Right atrium auricular region (tissue), 2 donors: Measurements from ENCODE around the gene PTPRO. TPM values are rescaled to one million over a fixed set of nuclear protein-coding genes. Genes with fewer than 3 reads are reported as not detected.

Experiments
- DNase-seq: peaks from one replicate; pipeline ENCODE4 v3.0.0-alpha.2; 2019; ENCODE audit warnings: low spot score
- H3K27ac ChIP-seq, 2 donors: fragments of 200-600 bp; sonication (generic); 1 replicate in 1 of 2; 2 replicates in 1 of 2; pipeline ENCODE4 v1.5.1; 2016 to 2019
- H3K27me3 ChIP-seq, 2 donors: fragments of 200-600 bp; sonication (generic); one replicate each; pipeline versions ENCODE4 v1.5.1 to v1.6.0; 2017 to 2019
- H3K36me3 ChIP-seq: fragments of 200-600 bp; sonication (generic); one replicate; pipeline ENCODE4 v1.5.1; 2016
- H3K4me1 ChIP-seq, 2 donors: fragments of 200-600 bp; sonication (generic); one replicate each; pipeline versions ENCODE4 v1.5.1 to v1.6.0; 2017 to 2019
- H3K4me3 ChIP-seq, 2 donors: fragments of 200-600 bp; sonication (generic); 1 replicate in 1 of 2; 2 replicates in 1 of 2; pipeline ENCODE4 v1.5.1; 2017 to 2019; ENCODE audit warnings: mild to moderate bottlenecking in 1 of 2, moderate library complexity in 1 of 2
- H3K9me3 ChIP-seq, 2 donors: fragments of 200-600 bp; sonication (generic); one replicate each; pipeline ENCODE4 v1.5.1; 2019
- CTCF ChIP-seq, 2 donors: fragments of 200-600 bp; sonication (generic); IDR thresholded peaks; one replicate each; pipeline ENCODE4 v1.5.1; 2019; ENCODE audit warnings: antibody characterized with exemption in 2 of 2
- total RNA-seq, 2 donors: library from RNA; depleted of rRNA; stranded (reverse); fragments of >200 nt; gene quantifications; one replicate each; pipeline ENCODE4 v1.1.0, GENCODE V29; 2016

PTPRO gene
- total RNA-seq, 2 donors from 2014 or later, result 0.30 to 2.9 TPM

GRCh38 chr12:15355766-15356165 lies 33.5 kb downstream of the PTPRO start:
- H3K27me3 ChIP-seq, result no peaks in the 10 kb centered on the region
- H3K4me1 ChIP-seq, result no peaks in the 10 kb centered on the region
- no peak for TF ChIP-seq CTCF (IDR thresholded peaks at IDR 0.05)
- H3K9me3 ChIP-seq, result no peaks in the 10 kb centered on the region
- no peaks in the 10 kb centered on the region for H3K36me3 ChIP-seq
- no peak overlapping the region for H3K27ac ChIP-seq
- DNase-seq, result no peak
- no peak overlapping the region for H3K4me3 ChIP-seq

- H3K36me3 ChIP-seq, result no peaks in the 10 kb centered on the region
- no peaks in the 10 kb centered on the region for H3K4me1 ChIP-seq
- H3K9me3 ChIP-seq, result no peaks in the 10 kb centered on the region
- no peak for TF ChIP-seq CTCF (IDR thresholded peaks at IDR 0.05)
- H3K27ac ChIP-seq, result no peak overlapping the region
- no peak for DNase-seq
- no peaks in the 10 kb centered on the region for H3K27me3 ChIP-seq
- H3K4me3 ChIP-seq, result no peak overlapping the region
Observed at GRCh38 chr12:15356951-15357364, 34.6 kb downstream of the PTPRO start.

GRCh38 chr12:15364221-15365160 lies 42.2 kb downstream of the PTPRO start:
- H3K4me1 ChIP-seq, result no peaks in the 10 kb centered on the region
- no peak overlapping the region for H3K27ac ChIP-seq
- H3K36me3 ChIP-seq, result no peaks in the 10 kb centered on the region
- H3K4me3 ChIP-seq, result no peak overlapping the region
- no peak for DNase-seq
- no peaks in the 10 kb centered on the region for H3K9me3 ChIP-seq
- no peaks in the 10 kb centered on the region for H3K27me3 ChIP-seq
- no peak for TF ChIP-seq CTCF (IDR thresholded peaks at IDR 0.05)

- Histone ChIP-seq H3K27me3 (no peaks in the 10 kb centered on the region), H3K36me3 (no peaks in the 10 kb centered on the region), H3K4me1 (no peaks in the 10 kb centered on the region), H3K4me3 (no peak overlapping the region), H3K27ac (no peak overlapping the region), H3K9me3 (no peaks in the 10 kb centered on the region)
- no peak for DNase-seq
- no peak for TF ChIP-seq CTCF (IDR thresholded peaks at IDR 0.05)
Observed at GRCh38 chr12:15368812-15369211, 46.5 kb downstream of the PTPRO start.

GRCh38 chr12:15372352-15372751 lies 50.0 kb downstream of the PTPRO start:
- Histone ChIP-seq H3K27ac (no peak overlapping the region), H3K4me1 (no peaks in the 10 kb centered on the region), H3K27me3 (no peaks in the 10 kb centered on the region), H3K36me3 (no peaks in the 10 kb centered on the region), H3K4me3 (no peak overlapping the region), H3K9me3 (peaks cover 5 to 17% of the 10 kb centered on the region in 2 donors)
- no peak for TF ChIP-seq CTCF (IDR thresholded peaks at IDR 0.05)
- no peak for DNase-seq
